ENCODE measurements around the gene DAPK1.

DAPK1 gene

DNA sequence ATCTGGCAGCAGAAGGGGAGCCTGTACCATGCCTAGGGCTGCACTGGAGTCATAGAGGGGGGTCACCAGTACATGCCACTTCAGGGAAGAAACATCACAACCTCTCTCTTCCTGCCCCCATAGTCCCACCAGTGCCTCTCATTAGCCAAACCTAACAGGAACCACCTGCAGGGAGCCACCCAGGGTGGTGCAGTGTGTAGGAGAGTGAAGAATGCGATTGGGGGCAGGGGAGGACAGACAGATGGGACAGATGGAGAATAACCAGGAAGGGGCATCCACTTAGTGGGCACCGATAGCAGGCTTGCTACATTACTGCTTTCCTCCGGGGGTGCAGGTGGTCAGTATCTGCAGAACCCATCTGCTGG lies 19.2 kb downstream of the DAPK1 start:
- DNase-seq (ENCODE audit: low read depth) = no peak

DNA sequence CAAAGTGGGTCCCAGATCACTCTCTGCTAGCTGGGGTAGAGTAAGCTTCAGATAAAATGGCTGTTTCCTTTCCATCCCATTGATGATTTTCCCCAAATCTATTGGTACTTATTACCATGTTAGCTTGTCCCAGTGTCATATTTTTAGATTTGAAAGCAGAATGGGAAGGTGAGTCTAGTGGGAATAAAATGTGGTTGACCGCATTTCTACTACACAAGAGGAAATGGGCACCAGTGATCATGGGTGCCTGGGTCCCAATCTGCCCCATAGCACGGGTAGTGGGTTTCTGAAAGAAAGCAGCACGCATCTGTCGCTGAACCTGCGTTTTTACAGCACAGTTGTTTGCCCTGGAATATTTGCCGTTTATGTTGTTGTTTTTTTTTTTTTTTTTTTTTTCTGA lies 20.1 kb downstream of the DAPK1 start:
- no peak for DNase-seq (ENCODE audit: low read depth)

DNA sequence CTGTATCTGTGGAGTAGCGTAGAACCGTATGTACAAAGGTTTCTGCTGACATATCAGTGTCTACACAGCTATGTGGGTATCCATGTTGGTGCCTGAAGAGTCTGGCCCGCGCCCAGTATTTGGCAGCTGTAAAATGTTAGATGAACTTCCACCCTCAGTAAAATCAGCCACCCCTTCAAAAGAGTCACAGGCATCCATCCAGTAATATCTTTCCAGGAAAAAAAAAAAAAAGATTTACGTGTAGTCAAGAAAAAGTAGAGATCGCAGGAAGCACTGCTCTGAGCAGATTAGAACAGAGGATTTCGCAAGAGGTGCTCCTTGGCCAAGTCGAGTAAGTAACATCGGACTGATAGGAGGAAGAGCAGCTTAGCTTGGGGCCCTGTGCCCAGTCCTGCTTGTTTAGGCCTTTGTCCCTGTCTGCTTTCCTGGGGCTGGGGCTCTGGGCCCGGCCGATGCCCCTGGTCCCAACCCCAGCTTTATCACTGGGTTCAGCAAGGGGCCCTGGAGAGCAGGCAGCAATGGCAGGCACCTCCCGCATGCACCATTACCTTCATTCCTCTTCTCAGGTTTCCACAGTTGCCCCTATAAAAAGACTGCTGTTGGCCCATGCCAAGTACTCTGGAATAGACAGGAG lies 21.2 kb downstream of the DAPK1 start:
- DNase-seq (ENCODE audit: low read depth) = no peak

DNA sequence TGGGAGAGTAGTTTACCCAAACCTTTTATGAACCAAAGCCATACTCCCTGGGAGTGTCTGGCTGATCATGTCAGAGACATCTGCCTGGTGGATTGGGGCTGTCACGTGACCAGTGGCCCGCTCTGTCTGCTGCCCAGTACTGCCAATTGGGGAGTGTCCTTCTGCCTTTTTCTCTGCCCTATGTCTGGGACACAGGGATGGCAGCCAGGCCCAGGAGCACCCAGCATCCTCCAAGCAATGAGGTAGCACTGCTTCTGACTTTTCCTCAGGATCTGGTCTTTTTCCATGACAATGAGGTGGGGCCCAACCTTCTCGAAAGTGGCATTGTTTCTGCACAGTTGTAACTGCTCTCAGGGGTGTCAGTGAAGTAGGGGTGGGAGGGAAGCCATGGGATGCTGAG lies 21.8 kb downstream of the DAPK1 start:
- no peak for DNase-seq (ENCODE audit: low read depth)

DNA sequence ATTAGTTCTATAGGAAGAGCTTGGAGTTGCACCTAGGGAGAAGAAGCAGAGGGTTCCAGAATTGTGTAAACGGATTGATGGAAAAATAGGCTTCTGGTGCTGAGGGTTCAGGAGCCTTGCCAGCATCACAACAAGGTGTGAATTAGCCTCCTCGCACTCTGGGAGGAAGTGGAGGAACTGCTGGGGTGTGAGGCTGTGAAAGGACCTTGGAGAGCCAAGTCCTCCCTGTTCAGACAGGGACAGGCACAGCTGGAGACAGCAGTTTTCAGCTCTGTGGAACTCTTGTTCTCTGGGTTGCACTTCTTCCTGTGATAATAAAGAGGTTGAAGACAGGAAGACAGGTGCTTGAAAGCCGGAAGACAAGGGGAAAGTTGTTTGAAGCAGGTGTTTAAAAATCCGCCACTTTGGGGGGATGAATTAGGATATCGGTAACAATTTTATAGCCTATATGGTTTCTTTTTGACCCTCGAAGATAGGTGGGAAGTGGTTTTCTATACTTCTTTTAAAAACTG lies 22.6 kb downstream of the DAPK1 start:
- DNase-seq (ENCODE audit: low read depth) = no peak

DNA sequence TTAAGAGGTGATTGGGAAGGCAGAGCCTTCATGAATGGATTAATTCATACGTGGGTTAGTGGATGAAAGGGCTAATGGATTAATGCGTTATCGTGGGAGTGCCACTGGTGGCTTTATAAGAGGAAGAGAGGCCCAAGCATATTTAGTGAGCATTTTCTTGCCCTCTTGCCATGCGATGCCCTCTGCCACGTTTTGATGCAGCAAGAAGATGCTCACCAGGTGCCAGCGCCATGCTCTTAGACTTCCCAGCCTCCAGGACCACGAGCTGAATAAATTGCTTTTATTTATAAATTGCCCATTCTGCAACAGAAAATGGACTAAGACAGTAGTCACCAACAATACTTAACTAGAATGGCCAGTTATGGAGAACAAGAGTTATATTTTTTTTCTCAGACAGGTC lies 24.2 kb downstream of the DAPK1 start:
- no peak for DNase-seq (ENCODE audit: low read depth)

DNA sequence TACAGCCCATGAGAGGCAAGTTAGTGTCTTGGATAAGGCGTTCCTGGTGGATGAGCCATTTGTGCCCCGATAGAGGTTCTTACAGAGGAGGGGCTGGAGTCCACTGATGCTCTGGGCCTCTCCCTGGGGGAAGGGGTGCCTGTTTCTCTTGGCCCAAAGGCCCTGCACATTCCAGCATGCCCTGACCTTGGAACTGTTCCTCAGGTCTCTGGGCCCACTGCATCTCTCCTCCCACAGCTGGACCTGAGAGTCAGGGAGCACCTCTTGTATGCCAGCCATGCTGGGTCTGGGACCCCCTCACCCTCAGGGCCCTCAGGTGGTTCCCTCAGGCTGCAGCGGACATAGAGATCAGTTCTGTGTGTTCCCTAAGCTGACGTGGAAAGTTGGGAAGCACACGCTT lies 26.4 kb downstream of the DAPK1 start:
- no peak for DNase-seq (ENCODE audit: low read depth)

DNA sequence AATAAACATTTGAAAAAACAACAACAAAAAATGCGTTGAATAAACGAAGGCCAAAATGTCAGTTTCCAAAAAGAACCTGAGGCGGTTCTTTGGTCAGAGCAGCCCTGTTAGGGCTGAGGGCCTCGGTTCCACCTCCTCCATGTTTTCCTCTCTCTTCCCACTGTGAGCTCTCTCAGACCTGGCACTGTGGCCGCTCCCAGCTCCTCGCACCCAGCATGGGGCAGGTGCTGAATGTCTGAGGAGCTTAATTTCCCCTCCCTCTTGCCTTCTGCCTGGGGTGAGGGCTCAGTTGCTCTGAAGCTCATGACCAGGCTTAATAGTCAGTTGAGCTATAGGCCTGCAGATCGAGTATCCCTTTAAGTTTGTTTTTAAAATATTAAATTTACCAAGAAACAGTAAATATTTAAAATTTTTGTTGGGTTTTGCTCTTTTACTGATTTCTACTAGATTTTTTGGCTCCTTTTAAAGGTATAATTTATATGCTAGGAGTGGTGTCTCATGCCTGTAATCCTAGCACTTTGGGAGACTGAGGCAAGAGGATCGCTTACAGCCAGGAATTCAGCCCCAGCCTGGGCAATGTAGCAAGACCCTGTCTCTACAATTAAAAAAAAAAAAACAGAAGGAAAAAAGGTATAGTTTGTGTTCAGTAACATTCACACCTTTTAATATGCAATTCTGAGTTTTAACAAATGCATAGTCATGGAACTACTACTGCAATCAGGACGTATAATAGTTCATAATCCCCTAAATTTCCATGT lies 28.1 kb downstream of the DAPK1 start:
- no peak for DNase-seq (ENCODE audit: low read depth)

DNA sequence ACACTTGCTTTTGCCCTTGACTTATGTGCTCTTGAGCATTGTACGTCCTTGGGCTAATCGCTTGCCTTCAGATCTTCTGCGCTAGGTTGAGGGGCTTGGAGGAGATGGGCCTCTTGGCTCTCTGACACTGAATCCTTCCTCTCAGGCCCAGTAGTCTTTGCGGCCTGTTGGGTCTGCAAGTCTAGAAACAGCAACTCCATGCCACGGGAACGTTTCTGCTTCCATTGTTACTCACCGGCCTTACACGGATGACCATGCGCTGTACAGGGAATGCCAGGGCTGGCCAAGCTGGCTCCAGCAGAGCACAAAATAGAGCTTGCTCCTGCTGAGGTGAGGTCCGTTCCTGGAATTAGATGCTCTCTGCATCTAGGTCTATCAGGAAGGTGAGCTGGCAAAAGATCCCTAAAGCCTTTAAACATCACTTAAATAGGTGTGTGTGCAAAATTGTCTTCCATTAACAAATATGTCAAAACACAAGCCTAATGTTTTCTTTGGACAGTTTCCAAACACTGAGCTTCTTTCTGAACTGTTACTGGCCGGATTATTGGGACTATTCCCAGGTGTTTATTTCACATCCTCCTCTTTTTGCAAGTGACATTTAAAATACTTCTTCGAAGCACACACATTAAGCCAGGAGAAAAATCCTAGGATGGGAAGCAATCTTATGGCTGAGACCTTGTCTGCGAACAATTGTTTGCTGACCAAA lies 29.7 kb downstream of the DAPK1 start:
- no peak for DNase-seq (ENCODE audit: low read depth)

DNA sequence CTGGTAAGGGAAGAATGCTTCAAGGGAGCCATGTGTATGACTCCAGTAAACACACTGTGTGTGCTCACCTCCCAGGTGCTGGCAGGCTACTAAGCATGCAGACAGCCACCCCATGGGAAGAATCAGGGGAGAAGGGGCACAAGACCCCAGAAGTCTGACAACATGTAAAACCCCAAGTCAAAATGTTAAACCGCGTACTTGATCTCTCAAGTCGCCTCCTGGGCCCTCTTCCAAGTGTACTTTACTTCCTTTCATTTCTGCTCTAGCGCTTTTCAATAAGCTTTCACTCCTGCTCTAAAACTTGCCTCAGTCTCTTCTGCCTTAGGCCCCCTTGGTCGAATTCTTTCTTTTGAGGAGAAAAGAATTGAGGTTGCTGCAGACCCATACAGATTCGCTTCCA lies 31.3 kb downstream of the DAPK1 start:
- no peak for DNase-seq (ENCODE audit: low read depth)

DNA sequence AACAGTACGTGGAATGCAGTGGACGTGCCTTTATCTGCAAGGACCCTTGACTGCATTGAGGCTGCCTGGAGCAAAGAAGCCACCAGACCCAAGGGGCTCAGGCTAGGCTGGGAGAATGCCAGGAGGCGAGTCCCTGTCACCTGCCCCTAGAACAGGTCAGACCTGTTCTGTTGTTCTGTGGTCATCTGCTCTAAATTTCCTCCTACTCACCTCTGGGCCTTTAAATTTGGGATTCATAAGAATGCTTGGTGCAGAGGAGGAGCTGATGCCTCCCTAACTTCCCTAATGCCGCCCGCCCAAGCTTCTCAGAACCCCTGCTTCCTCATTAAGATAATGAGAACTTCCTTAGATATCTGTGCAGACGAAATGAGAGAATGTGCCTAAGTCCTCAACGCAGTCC lies 32.0 kb downstream of the DAPK1 start:
- DNase-seq (ENCODE audit: low read depth) = no peak

DNA sequence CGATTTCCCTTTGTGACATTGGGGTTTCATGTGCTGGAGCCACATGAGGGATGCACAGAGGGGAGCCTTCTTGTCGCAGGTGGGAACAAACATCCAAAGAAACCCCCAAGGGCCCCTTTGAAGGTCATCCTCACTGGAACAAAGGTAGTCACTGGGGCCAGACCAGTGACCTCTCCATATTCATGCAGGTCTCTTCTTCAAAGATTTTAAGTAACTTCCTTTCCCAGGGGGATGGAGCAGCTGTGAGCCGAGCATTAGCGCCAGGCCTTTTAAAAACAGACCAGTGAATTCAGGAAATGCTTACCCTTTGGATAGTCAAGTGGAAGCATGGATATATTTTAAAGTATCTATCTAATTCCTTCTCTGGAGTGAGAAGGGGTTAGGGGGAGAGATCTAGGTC lies 33.0 kb downstream of the DAPK1 start:
- DNase-seq (ENCODE audit: low read depth) = no peak

DNA sequence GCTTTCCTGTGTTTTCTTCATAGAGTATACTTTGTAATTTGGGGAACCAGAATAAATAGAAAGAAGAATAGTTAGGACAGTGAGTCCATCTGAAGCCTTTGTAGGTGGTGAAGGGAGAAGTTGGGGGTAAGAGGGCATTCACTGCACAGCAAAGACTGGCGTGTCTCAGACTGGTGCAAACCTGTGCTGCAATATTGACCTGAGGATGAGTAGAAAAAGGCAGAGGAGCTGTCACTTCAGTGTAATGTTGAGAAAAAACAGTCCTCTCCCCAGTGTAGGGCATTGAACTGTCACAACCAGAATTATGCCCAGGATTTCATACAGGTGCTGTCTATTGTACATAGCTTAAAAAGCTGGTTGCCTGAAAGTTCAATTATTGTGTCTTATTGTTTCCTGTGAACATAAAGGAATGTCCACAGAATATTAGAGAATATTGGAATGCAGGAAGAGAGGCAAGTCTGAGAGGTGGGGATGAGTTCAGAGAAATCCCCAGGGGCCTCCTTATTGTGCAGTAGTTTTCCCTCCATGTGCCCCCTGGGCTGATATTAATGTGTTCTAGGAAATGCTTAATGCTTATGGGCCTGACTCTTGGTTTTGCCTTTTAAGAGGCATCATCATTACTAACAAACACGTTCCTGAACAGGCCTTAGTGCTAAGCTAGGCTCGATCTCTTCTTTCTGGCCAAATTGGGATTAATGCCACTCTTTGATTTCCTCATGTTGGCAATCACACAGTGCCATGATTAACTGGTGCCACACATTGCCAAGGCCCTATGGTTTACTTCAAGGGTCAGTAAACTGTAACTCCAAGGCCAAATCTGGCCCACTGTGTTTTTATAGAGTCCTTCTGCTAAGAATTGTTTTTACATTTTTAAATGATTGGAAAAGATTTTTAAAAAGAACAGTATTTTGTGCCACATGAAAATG lies 34.0 kb downstream of the DAPK1 start:
- DNase-seq (ENCODE audit: low read depth) = no peak

DNA sequence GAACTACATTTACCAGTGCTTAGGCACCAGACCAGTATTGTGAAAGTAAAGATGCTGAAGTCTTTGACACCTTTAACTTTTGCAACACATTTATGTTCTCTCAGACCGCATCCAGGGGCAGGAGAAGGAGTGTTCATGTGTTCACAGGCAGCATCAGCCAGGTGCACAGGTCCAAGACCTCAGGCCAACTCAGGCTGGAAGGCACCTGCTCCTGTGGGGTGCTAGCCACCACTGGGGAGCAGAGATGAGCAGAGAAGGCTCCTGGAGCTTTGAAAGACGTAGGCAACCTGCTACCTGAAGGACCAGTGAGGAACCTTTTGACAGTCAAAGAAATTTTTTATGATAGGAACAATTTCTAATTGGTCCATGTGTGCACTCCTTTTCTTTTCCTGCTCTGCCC lies 35.6 kb downstream of the DAPK1 start:
- no peak for DNase-seq (ENCODE audit: low read depth)

DNA sequence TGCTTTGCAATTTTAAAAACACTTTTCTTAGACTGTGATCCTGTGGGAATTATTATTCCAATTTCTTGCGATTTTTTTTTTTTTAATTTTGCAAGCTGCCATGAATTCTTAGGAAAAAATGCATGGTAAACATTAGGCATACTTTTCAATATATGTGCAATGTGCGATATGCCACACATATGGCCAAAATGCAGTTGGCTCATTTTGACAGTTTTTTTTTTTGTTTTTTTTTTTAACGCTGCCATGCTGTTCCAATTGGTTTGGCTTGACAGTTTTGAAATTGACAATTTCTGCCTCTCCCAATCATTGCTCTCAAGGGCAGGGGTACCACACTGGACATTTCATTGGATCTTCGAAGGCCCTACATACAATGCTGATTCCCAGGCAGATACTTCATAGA lies 36.4 kb downstream of the DAPK1 start:
- no peak for DNase-seq (ENCODE audit: low read depth)

DNA sequence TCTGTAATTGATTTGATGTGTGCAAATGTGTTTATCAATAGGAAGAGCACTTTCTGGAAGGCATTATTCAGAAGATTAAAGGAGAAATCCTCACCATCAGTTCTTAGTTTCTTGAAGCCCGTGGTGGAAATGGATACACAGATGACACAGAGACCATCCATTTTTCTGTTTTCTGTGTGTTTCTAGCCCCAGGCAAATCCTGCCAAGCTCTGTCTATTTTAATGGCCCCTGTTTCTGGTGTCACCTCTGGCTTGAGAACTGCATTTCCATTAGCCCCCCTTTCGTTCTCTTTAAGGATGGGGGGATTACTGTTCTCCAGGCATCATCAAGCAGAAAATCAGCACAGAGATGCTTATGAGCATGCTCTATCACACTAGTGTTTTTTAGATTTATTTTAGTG lies 37.3 kb downstream of the DAPK1 start:
- DNase-seq (ENCODE audit: low read depth) = no peak

DNA sequence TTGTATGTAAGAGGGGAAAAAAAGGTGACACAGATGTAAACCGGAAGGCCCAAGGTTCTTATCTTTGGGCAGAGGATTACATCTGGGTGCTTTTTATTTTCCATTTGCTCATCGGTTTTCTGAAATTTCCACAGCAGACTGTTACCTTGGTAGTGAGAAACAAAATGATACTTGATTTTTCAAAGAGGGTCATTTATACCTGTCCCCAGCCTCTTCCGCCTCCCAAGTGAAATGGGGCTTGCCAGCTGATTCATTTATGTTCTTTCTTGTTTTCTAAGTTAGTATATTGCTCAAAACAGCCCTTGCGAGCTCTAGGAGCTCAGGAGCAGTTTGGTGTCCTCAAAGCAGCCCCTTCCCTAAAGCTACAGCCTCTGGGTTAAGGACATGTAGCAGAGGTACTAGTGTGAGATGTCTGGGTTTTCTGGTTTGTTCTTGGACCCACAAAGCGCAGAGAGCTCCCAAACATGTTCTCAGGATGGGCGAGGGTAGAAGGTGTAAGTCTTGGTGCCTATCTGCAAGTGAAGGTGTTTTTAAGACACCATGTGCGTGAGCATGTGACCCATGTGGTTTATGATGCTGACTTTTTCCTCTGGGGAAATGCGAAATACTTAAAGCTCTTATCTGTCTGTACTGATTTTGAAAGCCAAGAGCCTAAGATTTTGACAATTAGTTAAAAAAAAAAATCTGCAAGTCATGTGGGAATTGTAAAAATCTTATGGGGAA lies 38.3 kb downstream of the DAPK1 start:
- DNase-seq (ENCODE audit: low read depth) = no peak

DNA sequence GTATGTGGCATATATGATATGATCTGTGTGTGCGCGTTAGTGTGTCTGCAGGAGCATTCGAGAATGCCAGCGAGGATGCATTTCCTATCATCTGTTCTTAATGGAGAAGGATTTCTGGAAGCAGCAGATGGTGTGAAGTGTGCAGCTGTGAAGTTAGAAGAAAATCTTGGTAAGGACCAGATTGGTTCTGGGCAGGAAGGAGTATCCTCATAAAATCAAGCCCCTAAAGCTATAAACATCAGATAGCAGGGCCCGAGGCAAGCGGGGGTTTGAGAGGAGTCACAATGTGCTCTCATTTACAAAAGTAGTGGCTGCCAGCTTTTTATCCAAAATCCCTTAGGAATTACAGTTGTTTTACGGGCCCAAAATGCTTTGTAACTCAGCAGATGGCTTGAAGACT lies 40.0 kb downstream of the DAPK1 start:
- DNase-seq (ENCODE audit: low read depth) = no peak

DNA sequence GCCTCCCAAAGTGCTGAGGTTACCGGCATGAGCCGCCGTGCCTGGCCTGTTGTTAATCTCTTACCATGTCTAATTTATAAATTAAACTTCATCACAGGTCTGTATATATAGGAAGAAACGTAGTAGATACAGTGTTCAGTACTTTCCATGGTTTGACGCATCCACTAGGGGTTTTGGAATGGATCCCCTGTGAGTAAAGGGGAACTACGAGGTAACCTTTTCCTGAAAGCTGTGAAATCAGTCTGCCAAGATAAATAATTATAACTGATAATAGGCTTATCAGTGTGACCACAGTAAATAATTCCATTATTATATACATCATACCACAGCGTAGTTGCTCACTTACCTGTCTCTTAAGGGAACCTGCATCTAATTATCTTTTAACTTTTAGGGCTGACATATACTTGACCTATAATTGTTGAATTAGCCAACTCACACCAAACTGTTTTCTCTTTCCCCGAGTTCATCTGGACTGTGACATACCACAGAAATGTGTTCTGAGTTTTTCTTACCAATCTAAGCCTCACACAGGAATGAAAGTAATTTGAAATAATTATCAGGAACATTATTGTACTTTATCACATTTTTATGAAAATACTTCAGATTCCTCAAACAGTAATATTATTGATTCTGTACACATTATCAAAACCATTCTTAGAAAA lies 42.9 kb downstream of the DAPK1 start:
- no peak for DNase-seq (ENCODE audit: low read depth)

DNA sequence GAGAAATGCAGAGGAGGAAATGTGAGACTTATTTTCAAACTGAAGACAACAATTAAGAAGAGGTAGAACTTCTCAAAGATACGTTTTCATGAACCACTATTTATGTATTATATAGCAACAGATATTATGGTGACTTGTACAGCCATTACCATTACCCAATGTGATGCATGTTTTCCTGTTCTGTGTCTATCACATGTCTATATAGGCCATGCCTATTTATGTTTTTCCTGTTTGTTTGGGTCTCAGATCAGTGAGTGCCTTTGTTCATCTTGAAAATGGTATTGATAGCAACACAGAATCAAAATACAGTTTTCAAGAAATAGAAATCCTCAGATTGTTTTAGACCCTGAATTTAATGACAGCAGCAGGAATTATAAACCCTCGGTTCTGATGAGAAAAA lies 44.0 kb downstream of the DAPK1 start:
- no peak for DNase-seq (ENCODE audit: low read depth)

DNA sequence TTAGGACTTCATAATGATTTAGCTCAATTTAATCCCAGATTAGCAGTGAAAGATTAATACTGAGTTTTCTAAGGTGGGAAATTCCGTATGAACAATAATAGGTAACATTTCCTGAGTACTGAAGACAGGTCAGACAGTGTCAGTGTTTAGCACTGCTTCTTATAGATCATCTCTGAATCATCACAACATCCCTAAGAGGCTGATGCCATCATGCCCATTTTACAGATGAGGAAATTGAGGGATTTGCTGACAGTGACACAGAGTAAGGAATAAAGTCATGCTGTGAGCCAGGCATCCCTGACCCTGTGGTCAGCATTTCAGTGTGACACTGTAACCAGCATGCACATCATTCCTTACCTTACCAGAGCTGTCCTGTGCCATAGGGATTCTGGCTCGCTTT lies 44.5 kb downstream of the DAPK1 start:
- DNase-seq (ENCODE audit: low read depth) = no peak
